Adipocyte (in vitro differentiated cells): ENCODE results near the gene SLC14A1.

Source experiments
- DNase-seq: peaks from one replicate; pipeline ENCODE4 v3.0.0-alpha.2; 2015; ENCODE audit warnings: low read depth
- H3K27me3 ChIP-seq: replicated peaks from 2 replicates; pipeline ENCODE4 v1.7.0; 2013; ENCODE audit warnings: mild to moderate bottlenecking, low read length, moderate library complexity; ENCODE audit not compliant: control insufficient read depth, insufficient read depth
- H3K36me3 ChIP-seq: 2 replicates; pipeline ENCODE4 v1.7.0; 2013; ENCODE audit warnings: low read length, mild to moderate bottlenecking, moderate library complexity; ENCODE audit not compliant: control insufficient read depth, insufficient read depth, severe bottlenecking
- H3K4me1 ChIP-seq: 2 replicates; pipeline ENCODE4 v1.7.0; 2013; ENCODE audit warnings: mild to moderate bottlenecking, low read length, moderate library complexity; ENCODE audit not compliant: control insufficient read depth, insufficient read depth
- H3K4me3 ChIP-seq: 2 replicates; pipeline ENCODE4 v1.7.0; 2013; ENCODE audit warnings: mild to moderate bottlenecking, low read length, moderate library complexity
- H3K9ac ChIP-seq: 2 replicates; pipeline ENCODE4 v1.7.0; 2013; ENCODE audit warnings: mild to moderate bottlenecking, low read length, moderate library complexity
- H3K9me3 ChIP-seq: 2 replicates; pipeline ENCODE4 v1.7.0; 2013; ENCODE audit warnings: mild to moderate bottlenecking, low read length, moderate library complexity; ENCODE audit not compliant: control insufficient read depth

The SLC14A1 gene

DNA sequence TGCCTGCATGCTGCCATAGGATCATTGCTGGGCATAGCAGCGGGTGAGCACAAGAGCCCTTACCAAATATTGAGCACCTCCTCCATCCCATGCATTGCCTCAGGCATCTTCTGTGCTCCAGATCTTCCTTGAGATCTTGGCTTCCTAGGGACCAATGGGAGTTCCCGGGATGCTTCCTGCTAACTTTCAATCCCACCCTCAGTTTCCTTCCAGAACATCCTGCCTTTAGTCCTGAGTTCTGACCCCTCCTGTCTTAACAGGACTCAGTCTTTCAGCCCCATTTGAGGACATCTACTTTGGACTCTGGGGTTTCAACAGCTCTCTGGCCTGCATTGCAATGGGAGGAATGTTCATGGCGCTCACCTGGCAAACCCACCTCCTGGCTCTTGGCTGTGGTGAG lies 15.3 kb downstream of the SLC14A1 start:
- no peaks in the 10 kb centered on the region for H3K27me3 ChIP-seq
- DNase-seq, result no peak
- no peaks in the 10 kb centered on the region for H3K36me3 ChIP-seq

DNA sequence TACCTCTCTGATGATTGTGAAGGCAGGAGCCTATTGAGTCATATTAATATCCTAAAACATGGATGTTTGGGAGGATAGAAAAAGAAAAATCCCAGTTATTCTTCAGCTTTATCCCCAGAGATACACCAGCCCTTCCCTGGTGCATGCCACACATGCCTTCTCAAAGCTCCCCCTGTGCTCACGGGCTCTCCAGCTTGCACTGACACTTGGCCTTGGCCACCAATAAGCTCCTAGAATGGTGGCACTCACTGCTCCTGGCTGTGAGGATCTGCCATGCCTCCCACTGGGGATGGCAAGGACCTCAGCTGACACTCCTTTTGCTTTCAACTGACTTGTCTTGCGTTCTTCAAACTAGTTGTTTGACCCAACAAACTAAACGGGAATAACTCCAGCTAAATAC lies 15.9 kb downstream of the SLC14A1 start:
- no peaks in the 10 kb centered on the region for H3K27me3 ChIP-seq
- no peaks in the 10 kb centered on the region for H3K4me1 ChIP-seq
- no peaks in the 10 kb centered on the region for H3K36me3 ChIP-seq
- H3K9me3 ChIP-seq, result no peaks in the 10 kb centered on the region
- no peak overlapping the region for H3K9ac ChIP-seq
- DNase-seq, result no peak
- H3K4me3 ChIP-seq, result no peak overlapping the region

More for the DNA sequence above, 15.3 kb downstream of the SLC14A1 start:
- Histone ChIP-seq H3K9ac (no peak overlapping the region), H3K4me1 (no peaks in the 10 kb centered on the region), H3K4me3 (no peak overlapping the region), H3K9me3 (no peaks in the 10 kb centered on the region)

DNA sequence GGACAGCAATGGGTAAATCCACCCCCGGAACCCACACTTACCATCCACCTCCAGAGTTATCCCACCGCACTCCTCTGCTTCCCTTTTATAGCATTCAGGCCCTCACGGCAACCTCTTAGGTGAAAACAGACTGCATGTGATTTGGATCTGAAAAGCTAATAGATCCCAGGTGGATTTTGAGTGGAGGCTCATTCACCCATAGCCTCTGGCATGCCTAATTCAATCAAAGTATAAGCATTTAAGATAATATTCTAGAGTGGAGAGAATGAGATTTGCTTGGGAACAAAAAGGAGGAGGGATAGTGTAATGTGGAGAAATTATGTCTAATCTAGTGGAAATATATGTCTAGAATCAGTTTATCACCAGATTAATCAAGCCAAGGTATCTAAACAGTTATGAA lies 17.1 kb downstream of the SLC14A1 start:
- Histone ChIP-seq H3K27me3 (no peaks in the 10 kb centered on the region), H3K9ac (no peak overlapping the region), H3K36me3 (no peaks in the 10 kb centered on the region), H3K4me3 (no peak overlapping the region), H3K9me3 (no peaks in the 10 kb centered on the region), H3K4me1 (peaks cover 9% of the 10 kb centered on the region)
- DNase-seq, result no peak

DNA sequence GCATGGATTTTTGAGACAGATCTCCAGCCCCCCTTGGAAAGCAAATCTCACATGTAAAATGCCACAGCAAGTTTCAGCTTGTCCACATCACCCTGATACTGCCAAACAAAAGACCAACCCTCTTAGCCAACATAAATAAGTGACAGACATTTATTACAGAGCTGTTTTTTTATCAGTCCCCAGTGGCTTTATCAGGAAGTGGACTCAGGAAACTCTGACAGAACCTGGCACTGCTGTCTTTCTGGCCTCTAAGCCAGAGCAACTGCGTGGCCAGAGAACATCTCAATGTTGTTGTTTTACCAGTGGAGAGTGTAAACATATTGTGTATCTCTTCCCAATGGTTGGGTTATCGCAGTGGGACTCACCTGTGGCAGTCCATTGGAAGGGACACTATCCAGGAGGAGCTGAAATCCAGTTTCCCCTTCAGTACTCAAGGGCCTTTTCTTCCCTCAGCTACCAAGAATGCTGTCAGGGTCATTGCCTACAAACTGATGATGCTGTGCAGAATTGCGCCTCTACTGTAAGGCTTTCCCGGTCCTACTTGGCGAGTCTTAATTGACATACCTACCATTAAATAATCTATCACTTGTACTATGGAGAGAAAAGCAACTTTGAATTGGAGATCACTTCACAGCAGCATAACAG lies 22.0 kb downstream of the SLC14A1 start:
- no peak for DNase-seq
- no peaks in the 10 kb centered on the region for H3K9me3 ChIP-seq

DNA sequence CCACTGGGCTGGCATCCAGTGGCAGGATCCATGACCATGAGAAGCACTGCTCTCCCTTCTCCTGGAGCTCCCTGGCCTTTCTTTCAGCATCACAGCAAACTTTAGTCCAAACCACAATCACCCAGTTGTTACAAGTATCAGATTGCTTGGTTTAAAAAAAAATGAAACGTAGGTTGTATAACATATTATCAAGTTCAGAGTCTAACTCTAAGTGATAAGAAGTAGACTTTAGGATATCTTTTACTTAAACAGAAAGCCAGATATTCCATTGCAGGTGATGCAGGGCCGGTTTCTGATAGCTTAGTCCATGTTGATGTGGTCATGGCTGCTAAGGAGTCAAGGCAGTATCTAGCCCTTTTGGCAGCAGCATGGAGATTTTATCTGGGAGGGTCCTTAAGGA lies 24.5 kb downstream of the SLC14A1 start:
- peaks cover 17% of the 10 kb centered on the region for H3K4me1 ChIP-seq
- H3K27me3 ChIP-seq, result no peaks in the 10 kb centered on the region
- no peak overlapping the region for H3K4me3 ChIP-seq
- H3K9ac ChIP-seq, result no peak overlapping the region
- no peak for DNase-seq
- H3K36me3 ChIP-seq, result no peaks in the 10 kb centered on the region
- no peaks in the 10 kb centered on the region for H3K9me3 ChIP-seq

More for the DNA sequence above, 22.0 kb downstream of the SLC14A1 start:
- Histone ChIP-seq H3K9ac (no peak overlapping the region), H3K27me3 (no peaks in the 10 kb centered on the region), H3K4me3 (no peak overlapping the region), H3K36me3 (no peaks in the 10 kb centered on the region), H3K4me1 (peaks cover 11% of the 10 kb centered on the region)

DNA sequence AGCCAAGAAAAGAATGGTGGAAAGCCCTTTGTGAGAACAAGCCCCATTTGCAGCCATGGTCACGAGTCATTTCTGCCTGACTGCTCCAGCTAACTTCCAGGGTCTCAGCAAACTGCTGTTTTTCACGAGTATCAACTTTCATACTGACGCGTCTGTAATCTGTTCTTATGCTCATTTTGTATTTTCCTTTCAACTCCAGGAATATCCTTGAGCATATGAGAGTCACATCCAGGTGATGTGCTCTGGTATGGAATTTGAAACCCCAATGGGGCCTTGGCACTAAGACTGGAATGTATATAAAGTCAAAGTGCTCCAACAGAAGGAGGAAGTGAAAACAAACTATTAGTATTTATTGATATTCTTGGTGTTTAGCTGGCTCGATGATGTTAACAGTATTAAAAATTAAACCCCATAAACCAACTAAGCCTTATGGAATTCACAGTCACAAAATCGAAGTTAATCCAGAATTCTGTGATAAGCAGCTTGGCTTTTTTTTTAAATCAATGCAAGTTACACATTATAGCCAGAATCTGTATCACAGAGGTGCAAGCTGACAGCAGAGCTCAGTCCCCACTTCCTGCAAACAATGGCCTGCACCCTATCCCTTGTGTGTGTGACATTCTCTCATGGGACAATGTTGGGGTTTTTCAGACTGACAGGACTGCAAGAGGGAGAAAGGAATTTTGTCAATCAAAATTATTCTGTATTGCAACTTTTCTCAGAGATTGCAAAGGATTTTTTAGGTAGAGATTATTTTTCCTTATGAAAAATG lies 26.1 kb downstream of the SLC14A1 start:
- Histone ChIP-seq H3K9ac (no peak overlapping the region), H3K9me3 (no peaks in the 10 kb centered on the region), H3K4me1 (peaks cover 17% of the 10 kb centered on the region), H3K36me3 (no peaks in the 10 kb centered on the region), H3K27me3 (no peaks in the 10 kb centered on the region), H3K4me3 (no peak overlapping the region)
- DNase-seq, result no peak

DNA sequence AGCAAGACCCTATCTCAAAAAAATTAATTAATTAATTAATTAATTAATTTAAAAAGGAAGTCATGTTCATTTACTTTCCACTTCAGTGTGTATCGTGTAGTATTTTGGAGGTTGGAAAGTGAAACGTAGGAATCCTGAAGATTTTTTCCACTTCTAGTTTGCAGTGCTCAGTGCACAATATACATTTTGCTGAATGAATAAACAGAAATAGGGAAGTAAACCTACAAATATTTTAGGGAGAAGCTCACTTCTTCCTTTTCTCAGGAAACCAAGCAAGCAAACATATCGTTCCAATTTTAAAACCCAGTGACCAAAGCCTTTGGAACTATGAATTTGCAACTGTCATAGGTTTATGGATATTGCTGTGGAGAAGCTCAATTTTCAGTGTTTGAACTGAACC lies 27.8 kb downstream of the SLC14A1 start:
- Histone ChIP-seq H3K36me3 (no peaks in the 10 kb centered on the region), H3K4me3 (no peak overlapping the region), H3K9me3 (no peaks in the 10 kb centered on the region), H3K9ac (no peak overlapping the region), H3K27me3 (no peaks in the 10 kb centered on the region), H3K4me1 (peaks cover 15% of the 10 kb centered on the region)
- no peak for DNase-seq

DNA sequence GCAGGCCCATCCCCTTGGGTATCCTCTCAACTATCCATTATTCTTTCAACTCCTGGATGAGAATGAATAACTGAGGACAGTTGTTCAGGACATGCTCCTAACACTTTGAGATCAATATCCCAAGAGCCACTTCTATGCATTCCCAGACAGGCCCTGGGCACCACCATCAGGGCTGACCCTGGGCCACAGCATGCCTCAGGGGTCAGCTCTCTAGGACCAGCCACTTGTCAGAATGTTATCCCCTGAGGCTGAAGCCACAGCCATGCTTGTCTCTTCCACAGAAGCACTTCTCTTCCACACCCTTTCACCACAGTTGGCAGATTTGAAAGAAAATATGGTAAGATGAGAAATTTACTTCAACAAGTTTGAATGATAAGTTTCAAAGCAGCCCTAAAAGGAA lies 28.7 kb downstream of the SLC14A1 start:
- Histone ChIP-seq H3K4me3 (no peak overlapping the region), H3K27me3 (no peaks in the 10 kb centered on the region), H3K9me3 (no peaks in the 10 kb centered on the region), H3K9ac (no peak overlapping the region), H3K36me3 (no peaks in the 10 kb centered on the region), H3K4me1 (peaks cover 15% of the 10 kb centered on the region)
- DNase-seq, result no peak

DNA sequence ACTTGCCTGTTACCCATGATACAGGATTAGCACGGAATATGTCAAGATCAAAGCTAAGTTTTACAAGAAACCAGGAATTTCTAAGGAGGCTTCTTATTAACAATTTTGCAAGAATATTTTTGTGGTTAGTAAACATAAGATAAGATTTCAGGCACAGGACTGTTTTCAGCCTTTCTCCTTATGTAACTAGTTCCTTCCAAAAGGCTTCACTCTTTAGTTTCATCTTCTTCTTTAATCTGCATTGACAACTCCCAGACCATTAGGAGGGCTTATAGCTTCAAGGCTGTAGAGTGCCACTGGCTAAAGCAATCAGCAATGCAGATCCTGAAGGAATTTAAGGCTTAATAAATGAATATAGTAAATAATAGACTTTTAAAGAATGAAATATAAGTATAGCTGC lies 29.3 kb downstream of the SLC14A1 start:
- Histone ChIP-seq H3K4me1 (peaks cover 15% of the 10 kb centered on the region), H3K9ac (no peak overlapping the region), H3K4me3 (no peak overlapping the region), H3K36me3 (no peaks in the 10 kb centered on the region), H3K27me3 (no peaks in the 10 kb centered on the region), H3K9me3 (no peaks in the 10 kb centered on the region)
- no peak for DNase-seq

DNA sequence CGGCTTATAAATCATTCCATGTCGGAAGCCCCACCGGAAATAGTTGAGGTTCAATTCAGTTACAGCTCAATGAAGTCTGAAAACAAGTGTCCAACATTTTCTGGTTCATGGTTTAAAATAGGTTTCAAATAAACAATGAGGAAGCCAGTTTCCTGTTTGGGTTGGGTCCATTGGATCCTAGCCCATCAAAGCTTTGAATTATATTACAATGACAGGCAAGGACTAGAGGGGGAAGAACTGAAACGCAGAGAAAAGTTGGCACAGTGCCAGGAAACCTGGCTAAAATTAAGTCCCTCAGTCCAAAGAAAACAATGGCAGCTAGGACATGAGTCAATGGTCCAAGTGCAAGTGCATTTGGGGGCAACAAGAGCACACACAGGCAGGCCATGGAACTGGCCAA lies 32.0 kb downstream of the SLC14A1 start:
- H3K4me3 ChIP-seq, result no peak overlapping the region
- H3K9ac ChIP-seq, result no peak overlapping the region
- peaks cover 15% of the 10 kb centered on the region for H3K4me1 ChIP-seq
- H3K9me3 ChIP-seq, result no peaks in the 10 kb centered on the region
- H3K36me3 ChIP-seq, result no peaks in the 10 kb centered on the region
- H3K27me3 ChIP-seq, result no peaks in the 10 kb centered on the region
- peak; percentile 54 for DNase-seq

DNA sequence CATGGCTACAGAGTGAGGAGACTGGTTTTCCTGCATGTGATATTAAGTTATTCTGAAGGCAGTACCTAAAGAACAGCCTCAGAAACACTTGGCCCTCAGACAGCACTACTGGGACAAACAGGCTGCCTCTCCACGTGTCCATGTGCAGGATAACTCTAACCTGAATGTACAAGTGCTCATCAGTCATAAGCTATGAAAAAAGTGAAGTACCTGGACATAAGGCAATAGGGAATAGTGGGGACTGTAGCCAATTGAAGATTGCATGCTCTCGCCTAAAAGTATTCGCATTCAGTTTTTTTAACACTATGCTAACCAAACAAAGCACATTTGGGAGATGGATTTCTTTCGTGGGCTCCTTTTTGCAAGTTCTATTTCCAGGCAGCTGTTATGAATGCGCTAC lies 33.0 kb downstream of the SLC14A1 start:
- Histone ChIP-seq H3K27me3 (no peaks in the 10 kb centered on the region), H3K4me3 (no peak overlapping the region), H3K9me3 (no peaks in the 10 kb centered on the region), H3K9ac (no peak overlapping the region), H3K36me3 (no peaks in the 10 kb centered on the region), H3K4me1 (peaks cover 15% of the 10 kb centered on the region)
- no peak for DNase-seq
